Testis (tissue), 2 donors: ENCODE results near the gene LUC7L2.

Source experiments
- CTCF ChIP-seq, 3 experiments: fragments of 450-650 bp in 2 of 3; fragments of 200-600 bp in 1 of 3; sonication (generic) in 1 of 3; IDR thresholded peaks; one replicate each; pipeline ENCODE4 v1.5.1; 2016 to 2019; ENCODE audit warnings: antibody characterized with exemption in 3 of 3, mild to moderate bottlenecking in 2 of 3, moderate library complexity in 1 of 3
- POLR2A ChIP-seq: fragments of 450-650 bp; IDR thresholded peaks from one replicate; pipeline ENCODE4 v1.6.1; 2017; ENCODE audit warnings: antibody characterized with exemption, mild to moderate bottlenecking, moderate library complexity

GRCh38 chr7:139403601-139404000, 43.9 kb downstream of the LUC7L2 start:
- TF ChIP-seq CTCF (IDR thresholded peaks at IDR 0.05) (no peak), POLR2A (no peak)
